Activated CD4-positive, alpha-beta T cell treated with anti-CD3 and anti-CD28 coated beads, Interleukin-2, amount 50 U/mL, for 1 hour (primary cell): ENCODE results near the gene PIGT.
"Not testable (repeated sequence)": the region's sequence is repeated elsewhere in the genome, so short reads cannot be mapped to it uniquely, and the experiment has no call there.

Experiments used
- DNase-seq: peaks from one replicate; pipeline ENCODE4 v3.0.0-alpha.2; 2020

The PIGT gene

DNA sequence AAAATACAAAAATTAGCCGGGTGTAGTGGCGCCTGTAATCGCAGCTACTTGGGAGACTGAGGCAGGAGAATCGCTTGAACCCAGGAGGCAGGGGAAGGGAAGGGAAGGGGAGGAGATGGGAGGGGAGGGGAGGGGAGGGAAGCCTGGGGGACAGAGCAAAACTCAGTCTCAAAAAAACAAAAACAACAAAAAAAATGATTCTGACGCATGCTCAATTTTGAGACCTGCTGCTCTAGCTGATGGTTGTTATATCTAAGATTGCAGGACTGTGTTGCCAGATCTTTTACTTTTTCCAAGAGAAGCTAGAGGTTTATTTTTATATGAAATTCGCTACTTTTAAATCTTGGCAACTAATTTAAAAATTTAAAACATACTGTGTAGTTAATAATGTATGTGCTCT lies 51.2 kb downstream of the PIGT start:
- DNase-seq, result no peak

DNA sequence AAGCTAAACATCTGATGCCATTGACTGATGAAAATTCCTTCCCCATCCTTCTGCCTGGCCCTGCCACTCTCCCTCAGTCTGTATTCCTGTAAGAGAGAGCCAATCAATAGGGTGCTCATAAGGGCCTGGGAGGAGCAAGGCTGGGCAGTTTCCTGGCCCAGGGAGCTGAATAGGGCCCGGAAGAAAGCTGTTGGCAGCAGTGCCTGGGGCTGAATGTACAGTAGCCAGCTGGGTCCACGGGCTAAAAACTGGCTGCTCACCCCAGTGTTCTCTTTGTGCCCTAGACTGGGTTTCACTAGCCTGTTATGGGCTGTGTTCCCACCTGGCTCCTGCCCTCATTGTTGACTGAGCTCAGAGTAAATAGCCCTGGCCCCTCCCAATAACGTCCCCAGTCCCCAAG lies 51.9 kb downstream of the PIGT start:
- no peak for DNase-seq

DNA sequence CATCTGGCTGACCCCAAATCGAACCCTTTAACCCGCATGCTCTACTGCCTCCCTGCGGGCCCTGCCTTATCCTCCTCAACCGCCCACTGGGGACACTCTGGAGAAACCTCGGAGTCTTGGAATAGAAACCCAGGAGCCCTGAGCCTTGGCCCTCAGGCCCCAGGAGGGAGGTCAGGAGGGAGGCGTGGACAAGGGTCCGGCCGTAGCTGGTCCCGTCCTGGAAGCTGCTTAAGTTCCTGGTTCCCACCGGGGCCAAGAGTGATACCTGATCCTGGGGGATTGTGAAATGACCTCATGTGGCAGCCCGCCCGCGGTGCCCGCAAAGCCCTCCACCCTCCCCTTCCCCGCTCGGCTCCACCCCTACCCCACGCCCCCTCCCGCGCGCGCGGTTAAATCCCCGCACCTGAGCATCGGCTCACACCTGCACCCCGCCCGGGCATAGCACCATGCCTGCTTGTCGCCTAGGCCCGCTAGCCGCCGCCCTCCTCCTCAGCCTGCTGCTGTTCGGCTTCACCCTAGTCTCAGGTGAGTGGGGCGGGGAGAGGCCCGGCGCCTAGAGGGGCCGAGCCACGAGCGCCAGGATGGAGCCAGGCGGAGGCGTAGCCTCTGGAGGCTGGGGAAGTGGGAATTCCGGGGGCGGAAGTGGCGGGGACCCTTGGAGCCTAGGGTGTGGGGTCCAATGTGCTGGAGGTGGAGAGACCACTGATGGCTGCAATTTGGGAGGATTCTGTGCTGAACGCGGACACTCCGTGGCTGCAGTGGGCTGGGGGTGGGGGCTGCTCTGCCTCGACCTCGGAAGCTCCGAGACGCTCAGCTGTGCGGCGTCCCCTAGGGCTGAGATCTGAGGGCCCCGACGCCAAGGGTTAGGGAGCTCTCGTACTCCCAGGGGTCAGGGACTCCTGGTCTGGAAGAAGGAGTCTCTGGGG lies 53.7 kb downstream of the PIGT start, which contains the start of gene WFDC2:
WFDC2 (plus strand) TSS at position 418 of the 926 bp plus-strand sequence; CDS start at position 447, 29 bp downstream.
- DNase-seq, result no peak

DNA sequence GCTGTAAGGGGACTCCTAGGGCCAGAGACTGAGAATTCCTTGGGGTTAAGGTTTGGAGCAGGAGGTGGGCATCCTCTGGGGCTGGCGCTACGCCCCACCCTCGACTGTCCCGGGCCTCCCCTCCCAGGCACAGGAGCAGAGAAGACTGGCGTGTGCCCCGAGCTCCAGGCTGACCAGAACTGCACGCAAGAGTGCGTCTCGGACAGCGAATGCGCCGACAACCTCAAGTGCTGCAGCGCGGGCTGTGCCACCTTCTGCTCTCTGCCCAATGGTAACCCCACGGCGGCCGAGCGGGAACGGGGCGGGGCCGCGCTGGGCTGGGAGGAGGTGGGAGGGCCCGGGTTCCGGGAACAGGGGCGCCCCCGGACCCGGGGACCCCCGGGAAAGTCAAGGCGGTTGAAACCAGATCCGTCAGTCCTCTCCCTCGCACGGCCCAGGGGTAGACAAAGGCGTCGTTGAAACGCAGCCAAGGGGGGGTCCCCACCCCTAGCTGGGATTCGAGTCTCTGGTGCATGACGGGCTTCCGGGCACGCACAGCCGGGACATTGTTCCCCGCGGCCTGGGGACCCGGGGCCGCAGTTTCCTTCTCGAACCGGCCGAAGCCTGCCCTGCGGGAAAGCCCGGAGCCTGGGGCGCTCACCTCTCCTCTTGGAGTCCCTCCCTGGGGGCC lies 54.5 kb downstream of the PIGT start:
- DNase-seq, result no peak

DNA sequence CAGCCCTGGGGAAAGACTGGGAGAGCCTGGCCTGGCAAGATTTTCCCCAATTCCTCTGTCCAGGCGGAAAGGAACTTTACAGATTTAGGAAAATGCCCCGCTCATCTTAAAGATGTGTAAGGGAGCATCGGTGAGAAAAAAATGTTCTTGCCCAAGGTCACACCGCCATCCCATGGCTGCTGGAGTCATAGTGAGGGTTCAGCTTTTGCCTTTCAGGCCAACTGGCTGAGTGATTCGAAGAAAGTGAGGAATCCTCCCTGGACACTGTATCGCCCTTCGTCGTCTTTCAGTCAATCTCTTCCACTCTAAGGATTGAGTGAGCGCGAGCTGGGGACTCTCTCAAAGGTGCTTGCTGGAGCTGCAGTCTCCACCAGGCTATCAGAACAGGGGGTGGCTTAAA lies 55.0 kb downstream of the PIGT start:
- DNase-seq, result no peak

DNA sequence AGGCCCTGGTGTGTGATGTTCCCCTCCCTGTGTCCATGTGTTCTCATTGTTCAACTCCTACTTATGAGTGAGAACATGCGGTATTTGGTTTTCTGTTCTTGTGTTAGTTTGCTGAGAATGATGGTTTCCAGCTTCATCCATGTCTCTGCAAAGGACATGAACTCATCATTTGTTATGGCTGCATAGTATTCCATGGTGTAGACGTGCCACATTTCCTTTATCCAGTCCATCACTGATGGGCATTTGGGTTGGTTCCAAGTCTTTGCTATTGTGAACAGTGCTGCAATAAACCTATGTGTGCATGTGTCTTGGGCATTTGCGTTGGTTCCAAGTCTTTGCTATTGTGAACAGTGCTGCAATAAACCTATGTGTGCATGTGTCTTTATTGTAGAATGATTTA lies 56.3 kb downstream of the PIGT start:
- not testable (repeated sequence) for DNase-seq
